EL (cell line): ENCODE measurements around the gene RINL.
"Not testable (repeated sequence)": the region's sequence is repeated elsewhere in the genome, so short reads cannot be mapped to it uniquely, and the experiment has no call there.

Source experiments
- DNase-seq: peaks from one replicate; pipeline ENCODE4 v3.0.0-alpha.2; 2016

The RINL gene

GRCh38 chr19:38831142-38831605, 46.9 kb downstream of the RINL start:
- peak; percentile 99 for DNase-seq

GRCh38 chr19:38830039-38830733, 47.9 kb downstream of the RINL start:
- peak; percentile 57 for DNase-seq

GRCh38 chr19:38829203-38829602, 48.9 kb downstream of the RINL start:
- DNase-seq, result peak; percentile 45

- DNase-seq, result no peak
Observed at GRCh38 chr19:38826856-38827551, 51.1 kb downstream of the RINL start.

GRCh38 chr19:38825936-38826335, 52.1 kb downstream of the RINL start:
- not testable (repeated sequence) for DNase-seq

- DNase-seq, result not testable (repeated sequence)
Observed at GRCh38 chr19:38821230-38821825, 56.7 kb downstream of the RINL start.

GRCh38 chr19:38819231-38819920, 58.7 kb downstream of the RINL start:
- DNase-seq, result no peak
